ENCODE data around the gene GRIA1.

Gene GRIA1

DNA sequence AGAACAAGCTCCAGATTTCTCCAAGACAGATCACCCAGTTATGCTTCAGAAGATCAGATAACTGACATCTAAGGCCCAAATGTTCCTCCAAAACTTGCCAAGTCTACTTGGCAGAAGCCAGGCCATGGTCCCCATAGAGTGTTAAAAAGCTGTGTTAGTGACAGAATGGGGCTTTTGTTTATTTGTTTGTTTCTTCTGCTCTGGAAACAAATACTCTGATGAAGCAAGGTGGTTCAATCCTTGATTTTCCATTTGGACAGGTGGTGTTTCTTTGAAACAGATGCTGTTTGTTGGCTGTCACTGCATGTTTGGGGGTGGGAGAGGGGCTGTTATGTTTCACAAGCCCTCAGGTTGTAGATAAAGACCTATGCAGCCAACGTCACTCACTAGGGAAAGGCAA is 284.2 kb downstream of the GRIA1 start:
- H3K4me3 ChIP-seq (ENCODE audit: low read depth, low read length): no peak overlapping the region
- no peak for TF ChIP-seq CTCF (IDR thresholded peaks at IDR 0.05; ENCODE audit: low read depth, low read length)
- in situ Hi-C loops (cut with HindIII; ENCODE audit: low sequenced_read_pairs): no loop called here
- DNase-seq (ENCODE audit: low read depth, low spot score): no peak

DNA sequence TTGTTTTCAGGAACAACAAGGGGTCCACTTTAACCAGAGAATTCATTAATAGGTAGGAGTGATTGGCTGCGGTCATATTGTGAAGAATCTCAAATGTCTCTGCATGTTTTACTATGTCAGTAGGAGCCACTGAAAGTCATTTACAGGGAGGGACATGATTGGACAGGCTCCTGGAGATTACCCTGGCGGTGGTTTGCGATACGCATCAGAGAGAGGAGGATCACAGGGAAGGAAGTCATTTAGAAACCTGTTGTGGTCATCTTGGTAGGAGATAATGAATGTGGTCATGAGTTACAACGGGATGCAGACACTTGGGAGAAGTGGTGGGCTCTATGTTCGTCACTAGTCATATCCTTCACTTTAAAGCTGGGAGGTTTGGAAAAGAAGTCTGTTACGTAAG is 285.5 kb downstream of the GRIA1 start:
- no peak overlapping the region for H3K4me3 ChIP-seq (ENCODE audit: low read depth, low read length)
- no peak for DNase-seq (ENCODE audit: low read depth, low spot score)
- no peak for TF ChIP-seq CTCF (IDR thresholded peaks at IDR 0.05; ENCODE audit: low read depth, low read length)
- in situ Hi-C loops (cut with HindIII; ENCODE audit: low sequenced_read_pairs): no loop called here

DNA sequence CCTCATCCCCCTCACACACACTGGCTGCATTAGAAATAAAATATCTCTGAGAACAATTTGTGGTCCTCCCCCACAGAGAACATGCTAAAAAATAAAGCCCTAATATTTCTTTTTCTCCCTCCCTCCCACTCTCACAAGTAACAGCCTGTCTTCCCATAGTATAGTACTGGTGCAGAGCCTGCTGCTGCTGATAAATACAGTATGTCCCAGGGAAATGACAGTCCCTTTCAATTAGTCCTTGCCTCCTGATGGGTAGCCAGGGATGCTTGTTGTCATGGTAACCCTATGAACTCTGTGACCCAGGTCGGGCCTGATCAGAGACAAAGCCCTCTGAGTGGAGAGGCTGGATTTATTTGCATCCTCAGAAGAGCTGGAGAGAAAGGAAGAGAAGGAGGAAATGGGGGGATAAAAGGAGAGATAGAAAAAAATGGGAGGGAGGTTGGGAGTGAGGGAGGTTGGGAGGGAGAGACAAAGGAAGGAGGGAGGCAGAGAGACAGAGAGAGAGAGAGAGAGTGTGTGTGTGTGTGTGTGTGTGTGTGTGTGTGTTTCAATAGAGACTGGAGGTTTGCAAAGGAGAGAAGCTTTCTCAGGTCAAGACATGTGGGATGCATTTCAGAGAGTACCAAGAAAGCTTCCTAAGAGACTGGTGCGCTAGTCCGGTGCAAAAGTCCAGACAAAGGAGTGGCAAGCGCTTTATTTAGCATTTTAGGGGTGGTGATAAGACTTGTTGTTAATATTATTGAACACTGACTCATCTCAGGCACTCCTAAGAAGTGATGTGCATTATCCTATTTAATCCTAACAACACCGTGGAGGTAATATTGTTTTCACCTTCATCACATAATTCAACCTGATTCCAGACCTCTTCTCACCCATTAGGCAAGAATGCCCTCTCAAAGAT is 287.5 kb downstream of the GRIA1 start:
- DNase-seq (ENCODE audit: low read depth, low spot score): no peak
- in situ Hi-C loops (cut with HindIII; ENCODE audit: low sequenced_read_pairs): no loop called here
- no peak for TF ChIP-seq CTCF (IDR thresholded peaks at IDR 0.05; ENCODE audit: low read depth, low read length)
- no peak overlapping the region for H3K4me3 ChIP-seq (ENCODE audit: low read depth, low read length)

DNA sequence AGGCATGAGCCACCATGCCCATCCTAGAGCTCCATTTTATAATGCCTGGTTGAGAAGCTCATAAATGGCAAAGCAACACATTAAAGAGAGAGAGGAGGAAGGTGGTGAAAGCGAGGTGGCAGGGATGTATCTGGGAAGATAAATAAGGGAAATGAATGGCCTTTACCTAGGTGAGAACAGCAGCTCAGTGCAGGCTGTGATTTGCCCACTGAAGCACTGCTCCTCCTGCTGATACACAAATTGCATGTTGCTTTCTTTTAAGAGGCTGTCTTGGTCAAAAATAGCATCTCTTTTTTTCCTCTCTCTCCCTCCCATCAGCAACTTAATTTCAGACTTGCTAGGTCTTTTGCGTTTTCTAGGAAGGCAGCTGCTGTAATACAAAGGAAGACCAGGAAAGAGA is 289.4 kb downstream of the GRIA1 start:
- H3K4me3 ChIP-seq (ENCODE audit: low read depth, low read length): no peak overlapping the region
- in situ Hi-C loops (cut with HindIII; ENCODE audit: low sequenced_read_pairs): no loop called here
- TF ChIP-seq CTCF (IDR thresholded peaks at IDR 0.05; ENCODE audit: low read depth, low read length): no peak
- no peak for DNase-seq (ENCODE audit: low read depth, low spot score)

DNA sequence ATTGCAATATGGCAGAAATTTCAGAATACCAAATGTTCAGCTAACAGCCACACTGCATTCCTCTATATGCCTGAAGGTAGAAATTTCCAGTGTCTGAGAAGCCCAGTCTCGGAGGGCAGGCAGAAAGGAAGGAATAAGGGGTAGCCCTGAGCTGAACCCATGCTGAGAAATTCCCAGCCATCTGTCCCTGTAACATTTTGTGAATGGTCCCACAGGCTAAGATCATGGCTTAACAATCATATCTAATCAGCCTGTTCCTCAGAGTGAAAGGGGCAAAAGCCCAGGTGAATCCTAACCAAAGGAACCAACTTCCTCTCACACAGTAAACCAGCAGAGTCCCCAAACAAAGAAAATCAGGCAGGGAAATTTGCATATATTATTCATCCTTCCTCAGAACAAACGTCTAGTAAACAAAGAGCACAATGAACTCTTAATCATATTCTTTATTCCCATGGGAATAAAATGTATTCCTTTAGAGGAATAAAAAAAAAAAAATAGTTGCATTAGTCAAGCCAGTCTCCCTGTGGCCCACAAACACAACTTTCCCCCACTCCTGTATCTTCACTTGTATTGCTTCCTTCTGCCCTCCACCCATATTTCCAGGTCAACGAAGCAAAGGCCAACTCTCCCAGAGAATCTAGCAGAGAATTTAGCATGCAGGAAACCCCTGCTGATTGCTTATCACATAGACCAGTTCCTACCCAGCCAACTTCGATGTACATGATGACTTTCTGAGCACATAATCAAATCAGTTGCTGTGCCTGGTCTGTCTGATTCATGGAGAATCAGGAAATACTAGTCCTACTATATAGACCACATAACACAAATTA is 290.6 kb downstream of the GRIA1 start:
- no peak for TF ChIP-seq CTCF (IDR thresholded peaks at IDR 0.05; ENCODE audit: low read depth, low read length)

DNA sequence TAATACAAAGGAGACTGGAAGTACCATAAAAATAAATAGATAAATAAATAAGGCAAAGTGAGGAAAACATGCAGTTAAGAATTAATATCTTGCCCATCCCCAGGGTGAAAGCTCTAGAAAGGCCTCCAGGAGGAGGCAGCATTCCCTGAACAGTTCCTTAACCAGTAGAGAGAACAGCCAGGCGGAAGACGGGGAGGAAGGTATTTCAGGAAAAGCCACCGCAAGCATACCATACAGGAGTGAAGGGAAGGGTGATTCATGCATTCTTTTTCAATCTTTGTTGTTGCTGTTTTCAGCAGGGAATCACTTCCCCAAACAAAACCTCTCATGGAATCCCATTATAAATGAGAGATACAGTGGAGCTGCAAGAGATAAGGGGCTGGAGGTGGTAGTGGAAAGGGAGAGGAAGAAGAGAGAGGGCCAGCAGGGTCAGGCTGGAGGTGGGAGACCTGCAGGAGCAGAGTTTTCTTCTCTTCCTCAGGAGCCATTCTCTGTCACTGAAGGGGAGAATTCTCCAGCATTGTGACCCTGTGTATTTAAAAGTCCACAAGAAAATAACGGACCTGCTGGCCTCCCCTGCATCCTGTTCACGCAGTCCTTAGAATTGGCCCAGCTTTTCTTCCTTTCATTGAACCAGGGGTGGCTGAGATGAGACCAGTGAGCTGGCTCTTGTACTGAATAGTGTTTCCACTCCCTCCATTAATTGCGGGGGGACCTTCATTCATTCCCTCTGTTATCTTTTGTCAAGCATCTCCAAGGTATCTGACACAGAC is 292.3 kb downstream of the GRIA1 start:
- peak; percentile 41 for DNase-seq (ENCODE audit: low read depth, low spot score)
- peak; percentile 13 for TF ChIP-seq CTCF (IDR thresholded peaks at IDR 0.05; ENCODE audit: low read depth, low read length)
- in situ Hi-C loops (cut with HindIII; ENCODE audit: low sequenced_read_pairs): no loop called here
- no peak overlapping the region for H3K4me3 ChIP-seq (ENCODE audit: low read depth, low read length)

More for the DNA sequence above, 290.6 kb downstream of the GRIA1 start:
- no peak overlapping the region for H3K4me3 ChIP-seq (ENCODE audit: low read depth, low read length)
- in situ Hi-C loops (cut with HindIII; ENCODE audit: low sequenced_read_pairs): no loop called here
- DNase-seq (ENCODE audit: low read depth, low spot score): no peak

Data from astrocyte of the spinal cord (primary cell).